ENCODE data around the gene RBP2.

The RBP2 gene

DNA sequence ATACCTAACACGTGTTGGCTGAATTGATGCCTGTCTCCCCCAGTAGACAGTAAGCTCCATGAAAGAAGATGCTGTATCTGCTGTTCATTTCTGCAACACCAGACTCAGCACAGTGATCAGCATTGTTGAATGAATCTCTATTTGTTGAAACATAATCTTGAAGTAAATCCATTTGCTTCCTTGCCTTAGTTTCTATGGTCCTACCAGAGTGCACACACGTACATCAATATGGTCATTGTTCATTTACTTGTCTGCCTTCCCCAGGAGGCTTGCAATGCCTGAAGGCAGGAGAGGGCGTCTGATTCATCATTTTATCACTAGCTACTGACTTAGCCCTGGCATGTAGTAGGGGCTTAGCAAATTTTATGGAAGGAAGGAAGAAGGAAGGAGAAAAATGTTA is 19.2 kb downstream of the RBP2 start:
- no peak for DNase-seq (ENCODE audit: low read depth)
- TF ChIP-seq, protein P1, sequence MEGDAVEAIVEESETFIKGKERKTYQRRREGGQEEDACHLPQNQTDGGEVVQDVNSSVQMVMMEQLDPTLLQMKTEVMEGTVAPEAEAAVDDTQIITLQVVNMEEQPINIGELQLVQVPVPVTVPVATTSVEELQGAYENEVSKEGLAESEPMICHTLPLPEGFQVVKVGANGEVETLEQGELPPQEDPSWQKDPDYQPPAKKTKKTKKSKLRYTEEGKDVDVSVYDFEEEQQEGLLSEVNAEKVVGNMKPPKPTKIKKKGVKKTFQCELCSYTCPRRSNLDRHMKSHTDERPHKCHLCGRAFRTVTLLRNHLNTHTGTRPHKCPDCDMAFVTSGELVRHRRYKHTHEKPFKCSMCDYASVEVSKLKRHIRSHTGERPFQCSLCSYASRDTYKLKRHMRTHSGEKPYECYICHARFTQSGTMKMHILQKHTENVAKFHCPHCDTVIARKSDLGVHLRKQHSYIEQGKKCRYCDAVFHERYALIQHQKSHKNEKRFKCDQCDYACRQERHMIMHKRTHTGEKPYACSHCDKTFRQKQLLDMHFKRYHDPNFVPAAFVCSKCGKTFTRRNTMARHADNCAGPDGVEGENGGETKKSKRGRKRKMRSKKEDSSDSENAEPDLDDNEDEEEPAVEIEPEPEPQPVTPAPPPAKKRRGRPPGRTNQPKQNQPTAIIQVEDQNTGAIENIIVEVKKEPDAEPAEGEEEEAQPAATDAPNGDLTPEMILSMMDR (conservative IDR thresholded peaks at IDR 0.05; ENCODE audit: low read depth, low read length), result no peak
- no peak overlapping the region for H3K4me3 ChIP-seq (ENCODE audit: low read depth, low read length)

DNA sequence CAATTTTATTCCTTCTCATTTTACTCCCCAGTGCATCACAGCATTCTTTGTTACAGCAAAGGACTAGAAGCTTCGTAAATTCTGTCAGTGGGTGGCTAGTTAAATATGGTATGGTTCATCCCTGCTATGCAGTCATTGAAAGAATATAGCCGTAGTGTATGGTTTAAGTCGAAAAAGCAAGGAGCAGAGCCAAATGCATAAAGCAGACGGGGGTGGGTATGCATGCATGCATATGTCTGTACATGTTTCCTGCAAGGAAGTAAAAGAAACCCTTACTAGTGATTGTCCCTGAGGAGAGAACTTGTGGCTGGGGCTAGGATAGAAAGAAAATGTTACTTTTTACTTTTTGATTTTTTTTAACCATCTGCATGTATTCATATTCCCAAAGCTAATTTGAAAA is 19.9 kb downstream of the RBP2 start:
- TF ChIP-seq, protein P1 (conservative IDR thresholded peaks at IDR 0.05; ENCODE audit: low read depth, low read length), result no peak
- no peak for DNase-seq (ENCODE audit: low read depth)
- no peak overlapping the region for H3K4me3 ChIP-seq (ENCODE audit: low read depth, low read length)

DNA sequence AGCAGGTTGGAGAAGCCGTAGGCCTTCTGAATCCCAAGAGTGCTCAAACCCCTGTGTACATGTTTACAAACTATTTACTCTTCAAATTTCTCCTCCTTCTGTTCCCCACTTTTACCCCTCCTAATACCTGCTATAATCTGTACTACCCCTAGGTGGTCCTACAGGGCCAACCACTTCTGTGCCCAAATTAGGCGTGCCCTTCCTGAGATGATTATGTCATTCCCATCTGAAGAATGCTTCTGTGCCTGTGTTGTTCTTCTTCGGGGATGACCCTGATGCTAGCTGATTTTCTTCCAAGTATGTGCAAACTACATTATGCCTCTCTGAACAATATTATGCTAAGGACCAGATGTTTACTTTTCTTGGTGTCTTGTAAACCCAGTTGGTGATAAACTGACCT is 20.5 kb downstream of the RBP2 start:
- TF ChIP-seq, protein P1 (conservative IDR thresholded peaks at IDR 0.05; ENCODE audit: low read depth, low read length), result peak; percentile 32
- peak; percentile 9 for DNase-seq (ENCODE audit: low read depth)
- H3K4me3 ChIP-seq (ENCODE audit: low read depth, low read length), result no peak overlapping the region

DNA sequence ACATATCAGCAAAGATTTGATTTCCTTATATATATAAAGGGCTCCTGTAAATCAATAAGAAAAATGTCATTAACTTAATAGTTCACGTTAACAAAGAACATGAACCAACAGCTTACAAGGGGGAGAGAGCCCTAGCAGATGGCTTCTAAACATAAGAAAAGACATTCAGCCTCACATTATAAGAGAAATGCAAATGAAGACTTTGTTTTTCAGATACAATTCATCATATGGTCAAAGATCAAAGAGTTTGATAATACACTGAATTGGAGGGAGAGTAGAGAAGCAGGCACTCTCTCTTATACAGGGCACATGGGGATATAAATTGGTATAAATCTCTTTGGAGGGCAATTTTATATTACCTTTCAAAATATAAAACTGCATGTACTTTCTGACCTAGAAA is 21.1 kb downstream of the RBP2 start:
- H3K4me3 ChIP-seq (ENCODE audit: low read depth, low read length), result no peak overlapping the region
- TF ChIP-seq, protein P1 (conservative IDR thresholded peaks at IDR 0.05; ENCODE audit: low read depth, low read length), result no peak
- DNase-seq (ENCODE audit: low read depth), result no peak

DNA sequence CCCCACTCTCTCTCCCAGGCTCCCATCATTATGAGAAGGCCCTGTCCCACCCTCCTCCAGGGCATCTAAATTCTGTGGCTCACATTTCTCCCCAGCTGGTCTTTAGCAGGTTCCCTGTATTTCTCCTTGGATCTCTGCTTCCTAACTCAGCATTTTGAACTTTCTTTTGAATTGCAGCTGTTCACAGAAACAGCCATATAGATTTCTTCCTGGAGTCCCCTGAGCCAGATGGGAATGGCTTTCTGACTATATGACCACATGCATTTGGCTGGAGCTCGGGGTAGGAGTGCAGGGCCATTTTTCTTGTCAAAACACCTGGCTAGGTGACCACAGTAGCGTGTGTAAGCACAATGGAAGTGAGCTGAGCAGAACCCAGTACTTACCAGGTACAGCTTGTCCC is 22.0 kb downstream of the RBP2 start:
- DNase-seq (ENCODE audit: low read depth), result no peak
- no peak overlapping the region for H3K4me3 ChIP-seq (ENCODE audit: low read depth, low read length)
- TF ChIP-seq, protein P1 (conservative IDR thresholded peaks at IDR 0.05; ENCODE audit: low read depth, low read length), result no peak

DNA sequence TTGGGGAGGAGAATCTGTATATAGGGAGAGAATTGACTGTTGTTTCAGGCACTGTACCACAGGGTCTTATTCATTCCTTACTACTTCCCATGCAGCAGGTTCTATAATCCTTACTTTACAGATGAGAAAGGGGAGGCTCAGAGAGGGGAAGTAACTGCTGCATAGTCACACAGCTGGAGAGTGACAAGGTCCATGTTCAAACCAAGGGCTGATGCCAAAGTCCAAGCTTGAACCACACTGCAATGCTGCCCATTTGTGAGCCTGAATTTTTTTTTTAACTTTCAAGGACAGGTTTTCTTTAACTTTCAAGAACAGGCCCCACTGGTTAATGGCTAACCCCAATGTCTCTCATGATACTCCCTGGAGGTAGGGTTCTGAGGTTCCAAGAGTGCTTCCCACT is 26.2 kb downstream of the RBP2 start:
- no peak for DNase-seq (ENCODE audit: low read depth)
- TF ChIP-seq, protein P1 (conservative IDR thresholded peaks at IDR 0.05; ENCODE audit: low read depth, low read length), result no peak
- no peak overlapping the region for H3K4me3 ChIP-seq (ENCODE audit: low read depth, low read length)

DNA sequence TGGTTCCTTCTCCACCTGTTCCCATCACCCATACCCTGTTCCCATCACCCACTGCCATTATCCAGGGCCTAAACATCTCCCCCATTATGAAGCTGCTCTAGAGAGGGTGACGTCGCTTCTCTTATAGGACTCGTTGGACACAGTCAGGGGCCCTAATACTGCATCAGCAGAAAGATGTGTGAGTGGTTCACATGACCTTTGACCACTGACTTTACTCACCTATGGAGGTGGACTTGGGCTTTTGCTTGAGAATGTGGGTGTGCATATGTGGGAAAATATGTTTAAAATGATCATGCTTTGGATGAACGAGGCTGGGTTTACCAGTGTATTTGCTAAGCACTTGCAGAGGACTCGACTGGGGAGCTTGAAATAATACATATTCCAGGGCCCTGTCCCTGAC is 26.8 kb downstream of the RBP2 start:
- TF ChIP-seq, protein P1 (conservative IDR thresholded peaks at IDR 0.05; ENCODE audit: low read depth, low read length), result no peak
- DNase-seq (ENCODE audit: low read depth), result no peak
- no peak overlapping the region for H3K4me3 ChIP-seq (ENCODE audit: low read depth, low read length)

Measured in choroid plexus epithelial cell (primary cell).